Activated CD8-positive, alpha-beta memory T cell treated with anti-CD3 and anti-CD28 coated beads for 1 hour (primary cell): Measurements from ENCODE around the gene KCNE1.
"Not testable (repeated sequence)": the region's sequence is repeated elsewhere in the genome, so short reads cannot be mapped to it uniquely, and the experiment has no call there.

Source experiments
- DNase-seq, 2 donors: peaks; one replicate each; pipeline ENCODE4 v3.0.0-alpha.2; 2020; ENCODE audit warnings: low read depth in 1 of 2; ENCODE audit errors: extremely low read depth in 1 of 2

The KCNE1 gene

GRCh38 chr21:34514576-34515115 is 2.6 kb upstream of the KCNE1 start:
- DNase-seq: no peak

DNA sequence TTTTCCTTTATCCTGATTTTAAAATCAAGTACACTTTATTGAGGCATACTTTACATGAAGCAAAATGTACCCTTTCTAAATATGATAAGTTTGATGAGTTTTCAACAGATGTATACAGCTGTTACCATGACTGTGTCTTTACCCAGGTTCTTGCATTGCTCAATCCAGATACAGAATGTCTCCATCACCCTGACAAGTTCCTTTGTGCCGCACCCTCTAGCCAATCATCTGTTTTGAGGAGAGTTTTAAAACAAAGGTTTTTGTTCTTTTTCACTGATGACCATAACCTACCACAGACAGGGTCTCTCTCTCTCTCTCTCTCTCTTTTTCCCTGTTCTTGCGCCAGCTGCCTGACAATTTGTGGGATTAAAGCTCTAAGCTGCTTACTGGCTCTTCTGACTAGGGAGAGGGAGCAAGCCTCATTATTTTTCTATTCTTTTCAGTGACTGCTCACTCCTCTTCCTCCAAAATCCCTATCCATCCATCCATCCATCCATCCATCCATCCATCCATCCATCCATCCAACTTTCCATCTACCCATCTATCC is 1.2 kb upstream of the KCNE1 start:
- DNase-seq: no peak

- no peak for DNase-seq
These were observed 829 bp downstream of the KCNE1 start for GRCh38 chr21:34511181-34511580.

DNA sequence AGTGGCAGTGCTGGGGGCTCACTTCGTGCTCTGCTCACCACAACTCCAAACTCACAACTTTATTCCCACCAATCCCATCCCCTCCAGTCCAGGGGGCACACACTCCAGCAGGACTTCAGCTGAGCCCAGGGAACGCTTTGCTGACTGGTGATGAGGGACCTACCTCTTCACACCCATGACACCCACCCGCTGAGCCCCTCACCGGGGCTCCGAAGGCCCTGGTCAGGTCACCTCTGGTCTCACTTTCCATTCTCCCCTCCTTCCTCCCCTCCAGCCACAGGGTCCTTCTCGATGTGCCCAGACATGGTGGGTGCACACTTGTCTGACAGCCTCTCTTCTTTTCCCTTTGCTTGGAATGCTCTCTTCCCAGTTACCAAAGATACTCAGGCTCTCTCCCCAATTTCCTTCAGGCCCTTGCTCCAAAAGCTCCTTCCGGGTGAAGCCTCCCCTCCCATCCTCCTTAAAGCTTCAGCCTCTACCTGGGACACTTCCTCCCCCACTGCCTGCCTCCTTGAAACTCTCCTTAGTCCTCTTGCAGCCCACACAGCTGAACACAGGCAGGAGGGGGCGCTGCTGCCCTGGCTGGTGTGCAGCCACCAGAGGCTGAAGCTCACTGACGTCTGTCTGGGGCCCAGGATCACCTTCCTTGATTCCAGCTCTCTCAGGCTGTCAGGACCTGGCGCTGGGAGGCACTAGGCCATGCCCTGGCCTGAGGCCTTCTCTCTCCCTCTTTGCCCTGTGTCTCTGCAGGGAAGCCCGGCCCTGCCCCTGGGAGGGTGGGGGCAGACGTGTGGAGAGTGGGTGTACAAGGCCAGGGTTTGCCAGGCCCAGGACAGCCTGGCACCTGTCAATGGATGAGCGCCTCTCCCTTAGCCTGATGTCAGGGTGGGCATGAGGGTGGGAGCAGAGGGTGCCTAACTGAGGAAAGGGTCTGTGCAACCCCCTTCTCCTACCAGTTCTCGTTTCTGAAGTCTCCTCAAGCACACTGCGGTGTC is 1.6 kb downstream of the KCNE1 start:
- no peak for DNase-seq

DNA sequence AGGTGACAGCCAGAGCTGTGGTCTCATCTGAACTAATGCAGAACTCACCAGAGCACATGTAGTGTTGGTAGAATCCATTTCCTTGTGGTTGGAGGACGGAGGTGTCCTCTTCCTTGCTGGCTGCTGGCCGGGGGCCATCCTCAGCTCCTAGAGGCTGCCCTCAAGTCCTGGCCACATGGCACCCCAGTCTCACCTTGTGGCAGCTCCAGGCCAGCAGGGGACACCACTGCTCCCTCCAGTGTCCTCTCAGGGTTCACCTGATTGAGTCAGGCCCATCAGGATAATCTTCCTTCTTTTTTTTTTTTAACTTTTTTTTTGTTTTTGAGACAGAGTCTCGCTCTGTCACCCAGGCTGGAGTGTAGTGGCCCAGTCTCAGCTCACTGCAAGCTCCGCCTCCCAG is 2.9 kb downstream of the KCNE1 start:
- no peak for DNase-seq

- no peak for DNase-seq
These were observed 7.4 kb downstream of the KCNE1 start for GRCh38 chr21:34504595-34504994.

- DNase-seq: no peak
These were observed 9.4 kb downstream of the KCNE1 start for GRCh38 chr21:34502480-34503106.

DNA sequence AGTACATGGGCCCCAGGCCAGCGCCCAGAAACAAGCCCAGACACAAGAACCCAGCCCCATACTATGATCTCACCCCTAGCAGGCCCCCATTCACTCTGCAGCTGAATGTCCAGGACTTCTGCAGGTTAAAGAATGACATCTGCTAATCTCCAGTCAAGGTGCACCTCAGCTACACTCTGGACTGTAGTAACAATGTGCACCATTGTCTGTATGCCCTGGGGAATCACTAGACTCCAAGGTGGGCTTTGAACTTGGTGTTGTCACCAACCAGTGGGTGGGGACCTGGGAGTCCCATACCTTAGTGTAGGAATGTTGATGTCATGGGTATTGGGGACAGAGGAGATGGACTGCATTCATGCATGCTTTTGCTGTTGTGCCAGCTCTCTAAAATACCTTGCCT is 10.3 kb downstream of the KCNE1 start:
- no peak for DNase-seq

DNA sequence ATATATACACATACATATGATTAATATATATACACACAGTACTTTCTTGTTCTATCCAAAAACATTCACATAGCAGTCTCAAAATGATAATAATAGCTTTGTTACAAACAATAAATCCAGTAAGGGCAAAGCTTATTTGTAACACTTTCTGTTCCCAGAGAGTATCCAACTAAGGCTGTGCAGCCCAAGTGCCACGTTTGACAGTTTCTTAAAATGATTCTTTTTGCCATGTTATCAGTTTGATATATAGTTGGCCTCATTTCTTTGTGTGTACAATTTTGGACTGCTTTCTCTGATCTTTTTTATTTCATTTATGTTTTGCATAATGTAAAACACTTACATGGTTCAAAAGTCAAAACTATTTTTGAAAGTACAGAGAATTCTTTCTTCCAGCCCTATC is 11.8 kb downstream of the KCNE1 start:
- no peak for DNase-seq

GRCh38 chr21:34499116-34499515 is 12.9 kb downstream of the KCNE1 start:
- DNase-seq: no peak

DNA sequence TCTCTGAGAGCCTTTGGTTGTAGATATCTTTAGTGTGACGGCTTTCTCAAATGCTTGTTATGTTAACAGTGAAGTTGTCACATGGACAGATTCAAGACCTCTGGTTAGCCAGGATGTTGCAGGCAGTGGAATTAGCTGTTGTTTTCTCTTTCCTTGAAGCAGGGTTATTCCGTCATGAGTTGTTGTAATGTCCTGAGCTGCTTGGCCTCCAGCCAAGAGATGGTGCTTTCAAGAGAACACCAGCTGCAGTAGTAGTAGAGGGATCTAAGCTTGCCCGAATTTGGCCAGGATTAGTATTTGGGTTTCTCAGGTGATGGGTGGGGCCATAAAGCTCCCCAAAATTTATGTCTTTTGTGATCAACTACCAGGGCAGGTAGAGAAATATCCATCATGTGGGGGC is 13.4 kb downstream of the KCNE1 start:
- DNase-seq: no peak

GRCh38 chr21:34483854-34484253 is 28.2 kb downstream of the KCNE1 start:
- not testable (repeated sequence) for DNase-seq

DNA sequence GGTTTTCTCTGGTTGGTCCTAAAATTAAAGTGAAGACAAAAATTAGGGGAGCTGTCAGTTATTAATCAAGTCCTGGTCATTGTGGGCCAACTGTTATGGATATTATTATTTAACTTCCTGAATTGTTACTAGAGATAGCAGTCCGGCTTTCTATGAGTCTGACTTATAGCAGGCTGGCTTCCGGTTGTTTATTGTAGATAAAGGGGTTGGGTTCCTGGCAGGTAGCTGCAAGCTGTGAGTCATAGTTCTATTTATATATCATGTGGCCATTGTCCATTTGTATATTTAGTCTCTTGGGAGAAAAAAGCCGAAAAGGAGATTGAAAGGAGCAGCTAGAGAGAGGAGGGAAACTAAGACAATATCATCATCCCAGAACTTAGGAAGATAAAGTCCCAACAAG is 28.6 kb downstream of the KCNE1 start:
- DNase-seq: not testable (repeated sequence)

DNA sequence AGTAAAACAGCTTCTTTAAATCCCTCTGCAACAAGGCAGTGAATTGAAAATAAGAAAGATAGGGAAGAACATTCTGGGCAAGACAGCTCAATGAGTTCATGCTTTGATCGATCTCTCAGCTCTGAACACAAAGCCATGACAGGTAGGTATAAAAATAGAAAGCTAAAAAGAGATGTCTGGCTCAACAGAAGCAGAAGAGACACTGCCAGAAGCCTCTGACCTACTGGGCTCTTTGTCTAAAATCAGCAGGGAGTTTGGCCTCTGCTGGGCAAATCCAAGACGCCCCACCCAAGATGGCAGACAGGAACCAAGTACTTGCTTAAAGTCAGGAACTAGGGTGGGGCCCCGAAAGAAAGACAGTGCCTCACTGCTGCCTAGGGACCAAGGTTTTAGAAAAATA is 44.7 kb downstream of the KCNE1 start:
- not testable (repeated sequence) for DNase-seq

- not testable (repeated sequence) for DNase-seq
These were observed 52.6 kb downstream of the KCNE1 start for GRCh38 chr21:34459426-34459825.

DNA sequence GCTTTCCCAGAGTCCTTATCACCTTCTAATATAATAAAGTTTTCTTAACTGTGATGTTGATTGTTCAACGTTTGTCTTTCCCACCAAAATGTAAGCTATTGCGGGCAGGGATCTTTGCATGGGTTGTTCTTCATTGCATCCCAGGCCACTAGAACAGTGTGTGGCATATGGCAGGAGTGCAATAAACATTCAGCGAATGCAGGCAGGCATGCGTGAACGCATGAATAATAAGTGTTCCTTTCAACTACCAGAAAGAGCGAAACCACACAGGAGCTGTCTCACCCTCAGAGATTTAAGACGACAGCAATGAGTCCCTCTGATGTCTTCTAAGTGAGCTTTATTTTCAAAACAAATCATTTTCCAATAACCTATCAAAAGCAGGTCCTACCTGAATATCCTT is 53.7 kb downstream of the KCNE1 start:
- not testable (repeated sequence) for DNase-seq

GRCh38 chr21:34456180-34456579 is 55.8 kb downstream of the KCNE1 start:
- DNase-seq: not testable (repeated sequence)

GRCh38 chr21:34455628-34456027 is 56.4 kb downstream of the KCNE1 start:
- not testable (repeated sequence) for DNase-seq

DNA sequence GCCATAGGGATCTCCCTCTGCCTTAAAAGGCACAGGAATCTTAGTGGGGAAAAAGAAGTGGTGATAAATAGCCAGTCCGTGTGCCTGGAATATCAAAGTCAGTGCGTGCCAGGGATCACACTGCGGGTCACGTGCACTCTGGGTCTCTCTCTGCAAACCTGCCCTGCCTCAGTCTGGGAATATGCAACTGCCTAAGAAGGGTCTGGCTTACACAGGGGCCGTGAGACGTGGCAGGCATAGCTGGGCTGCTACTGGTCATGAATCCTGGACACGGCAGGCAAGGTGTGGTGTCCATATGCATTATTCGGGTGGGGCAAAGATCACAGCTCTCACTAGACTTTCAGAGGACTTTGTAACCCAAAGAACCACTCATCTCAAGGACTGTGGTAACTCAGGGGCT is 65.0 kb downstream of the KCNE1 start:
- not testable (repeated sequence) for DNase-seq

- not testable (repeated sequence) for DNase-seq
These were observed 68.5 kb downstream of the KCNE1 start for GRCh38 chr21:34443486-34443885.

GRCh38 chr21:34429710-34430109 is 82.3 kb downstream of the KCNE1 start:
- not testable (repeated sequence) for DNase-seq
